Activated CD8-positive, alpha-beta memory T cell treated with anti-CD3 and anti-CD28 coated beads, Interleukin-2, amount 50 U/mL, for 48 hours (primary cell): ENCODE measurements around the gene ANO2.

Experiments used
- DNase-seq: peaks from one replicate; pipeline ENCODE4 v3.0.0-alpha.2; 2020

Gene ANO2

DNA sequence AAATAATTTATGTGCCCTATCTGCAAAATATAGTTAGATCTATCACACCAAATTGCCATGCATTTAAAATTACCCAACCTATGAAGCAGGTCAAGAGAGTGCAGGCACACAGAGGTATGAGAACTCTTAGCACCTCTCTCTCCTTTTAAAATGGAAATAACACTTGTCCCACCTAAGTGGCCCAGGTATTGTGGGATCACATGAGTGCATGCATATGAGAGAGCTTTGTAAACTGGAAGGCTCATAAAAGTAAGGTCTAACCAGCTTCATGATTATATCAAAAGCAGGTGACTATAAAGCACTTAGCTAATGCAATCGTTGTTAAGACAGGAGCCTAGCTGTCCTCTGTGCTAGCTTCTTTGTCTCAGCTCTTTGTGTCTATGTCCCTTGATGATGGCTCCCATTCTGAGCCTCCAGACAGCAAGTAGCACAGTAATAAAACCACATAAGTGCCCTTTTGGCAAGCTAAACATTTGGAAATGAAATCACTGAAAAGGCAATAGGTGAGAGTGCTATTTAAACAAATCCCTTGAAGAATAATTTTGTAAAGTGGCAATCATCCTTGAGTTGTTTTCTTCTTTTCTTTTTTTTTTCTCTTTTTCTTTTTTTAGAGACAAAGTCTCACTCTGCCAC is 294.1 kb downstream of the ANO2 start:
- DNase-seq, result no peak

DNA sequence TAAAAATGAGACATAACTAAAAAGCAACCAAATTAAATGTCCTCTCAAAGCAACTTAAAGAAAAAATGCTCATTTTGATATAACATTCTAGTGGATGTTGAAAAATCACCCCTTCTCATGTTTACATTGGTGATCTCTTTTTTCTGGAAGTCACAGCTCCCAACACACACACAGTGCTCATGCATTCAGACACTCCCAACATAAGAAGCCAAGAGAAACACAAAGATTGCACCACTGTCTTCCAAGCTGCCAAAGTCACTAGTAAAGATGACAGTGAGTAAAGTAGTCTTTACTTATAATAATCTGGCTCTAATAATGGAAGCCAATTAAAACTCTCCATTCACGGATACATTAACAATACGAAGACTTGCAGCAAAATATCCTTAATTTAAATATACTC is 294.8 kb downstream of the ANO2 start:
- DNase-seq, result no peak

DNA sequence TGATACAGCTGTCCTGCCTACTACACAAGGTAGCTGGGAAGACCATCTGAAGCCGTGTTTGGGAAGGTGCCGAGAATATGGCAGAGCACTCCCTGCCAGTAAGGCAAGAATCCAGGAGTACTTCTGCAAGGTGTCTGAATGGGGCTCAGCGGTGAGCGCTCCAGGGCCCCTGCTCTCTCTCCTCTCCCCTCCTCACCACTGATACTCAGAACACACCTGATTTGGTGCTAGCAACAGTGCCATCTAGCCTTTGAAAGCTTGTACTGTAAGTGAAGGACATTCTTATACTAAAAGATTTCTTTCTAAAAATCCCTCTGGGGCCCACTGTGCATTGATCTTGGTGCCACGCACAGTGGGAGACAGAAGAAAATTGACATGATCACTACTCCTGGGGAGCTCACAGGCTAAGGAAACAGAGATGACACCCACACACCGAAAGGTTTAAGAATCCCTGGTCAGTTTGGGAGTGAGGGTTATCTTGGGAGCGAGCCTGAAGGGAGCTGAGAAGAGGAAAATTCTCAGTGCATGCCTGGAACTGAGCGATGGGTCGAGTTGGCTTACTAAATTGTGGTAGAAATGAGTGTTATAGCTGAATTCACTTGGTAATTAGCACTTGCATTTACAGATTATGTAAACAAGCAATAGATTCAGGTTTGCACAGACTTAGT is 296.2 kb downstream of the ANO2 start:
- DNase-seq, result no peak

DNA sequence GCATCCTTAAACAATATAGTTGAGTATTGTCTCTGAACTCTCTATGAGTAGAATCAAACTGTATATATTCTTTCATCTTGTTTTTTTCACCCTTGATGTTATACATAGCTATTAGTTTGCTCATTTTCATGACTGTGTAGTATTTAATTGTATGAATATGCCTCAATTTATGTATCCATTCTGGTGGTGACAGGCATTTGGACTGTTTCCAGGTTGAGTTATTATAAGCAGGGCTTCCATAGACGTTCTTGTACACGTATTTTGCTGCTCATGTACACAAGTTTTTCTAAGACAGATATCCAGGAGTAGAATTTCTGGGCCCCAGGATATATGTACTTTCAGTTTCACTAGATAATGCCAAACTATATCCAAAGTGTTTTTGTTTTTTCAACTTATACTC is 301.8 kb downstream of the ANO2 start:
- no peak for DNase-seq

DNA sequence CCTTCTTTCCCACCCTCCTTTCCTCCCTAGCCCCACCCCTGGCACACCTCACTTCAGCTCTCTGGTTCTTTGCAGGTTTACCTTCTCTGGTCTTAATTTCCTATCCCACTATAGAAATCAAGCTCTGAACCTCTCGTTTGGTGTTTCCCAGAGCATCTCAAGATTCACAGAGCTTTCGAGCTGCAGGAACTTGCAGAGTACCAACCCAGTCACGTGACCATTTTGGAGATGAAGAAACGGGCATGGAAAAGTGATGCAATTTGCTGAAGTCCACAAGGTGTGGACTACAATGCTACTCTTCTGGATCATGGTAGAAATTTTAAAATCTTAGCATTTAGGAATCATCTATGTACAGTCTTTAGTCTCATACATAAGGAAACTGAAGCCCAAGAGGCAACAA is 307.4 kb downstream of the ANO2 start:
- no peak for DNase-seq

DNA sequence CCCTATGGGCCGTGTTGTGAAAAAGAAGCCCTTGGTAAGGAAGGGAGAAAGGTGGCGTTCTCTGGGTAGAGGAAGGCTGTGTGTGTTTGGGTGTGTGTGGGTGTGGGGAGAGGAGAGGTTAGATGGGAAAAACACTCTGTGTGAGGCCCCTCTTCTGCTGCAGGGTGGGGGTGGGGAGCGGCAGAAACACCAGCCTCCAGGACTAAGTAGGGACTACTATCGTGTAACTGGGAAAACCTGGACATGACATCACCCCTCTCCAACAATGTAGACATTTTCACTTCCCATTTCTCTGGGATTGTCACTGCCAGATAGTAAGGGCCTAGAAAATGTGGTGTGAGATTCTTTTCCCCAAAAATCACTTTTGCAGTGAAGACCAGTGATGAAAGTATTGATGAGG is 308.2 kb downstream of the ANO2 start:
- no peak for DNase-seq

DNA sequence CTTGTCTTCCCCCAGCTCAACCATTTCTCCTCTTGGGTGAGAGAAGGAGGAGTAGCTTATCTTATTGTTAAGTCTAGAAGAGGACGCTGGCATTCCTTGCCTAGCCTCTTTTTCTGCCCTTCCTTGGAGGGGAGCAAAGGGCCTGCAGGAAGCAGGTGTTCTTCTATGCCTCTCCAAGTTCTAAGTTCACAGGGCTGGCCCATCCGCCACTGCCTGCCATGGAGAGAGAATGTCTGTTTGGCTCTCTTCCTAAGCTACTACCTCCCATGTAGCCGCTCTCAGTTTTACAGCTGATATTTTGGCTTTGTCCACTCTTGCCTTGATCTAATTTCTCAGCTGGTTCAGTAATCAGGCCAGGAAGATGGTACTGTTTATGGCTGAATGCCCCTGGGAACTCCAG is 312.0 kb downstream of the ANO2 start:
- no peak for DNase-seq

DNA sequence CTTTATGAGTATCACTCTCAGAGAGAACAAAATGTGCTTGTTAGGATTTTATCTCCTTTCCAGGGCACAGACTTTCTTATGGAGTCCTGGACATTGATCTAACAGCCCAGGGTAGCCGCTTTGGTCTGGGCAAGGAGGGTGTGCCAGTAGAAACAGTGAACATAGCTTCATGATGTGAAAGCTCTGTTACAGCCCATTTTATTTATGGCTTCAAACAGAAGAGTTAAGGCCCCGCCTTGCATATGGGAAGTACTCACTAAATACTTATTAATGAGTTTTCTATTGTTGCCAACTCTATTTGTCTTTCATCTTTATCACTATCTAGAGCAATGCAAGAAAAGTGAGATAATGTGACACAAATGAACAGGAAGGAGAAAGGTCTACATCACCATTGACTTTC is 312.6 kb downstream of the ANO2 start:
- DNase-seq, result no peak

DNA sequence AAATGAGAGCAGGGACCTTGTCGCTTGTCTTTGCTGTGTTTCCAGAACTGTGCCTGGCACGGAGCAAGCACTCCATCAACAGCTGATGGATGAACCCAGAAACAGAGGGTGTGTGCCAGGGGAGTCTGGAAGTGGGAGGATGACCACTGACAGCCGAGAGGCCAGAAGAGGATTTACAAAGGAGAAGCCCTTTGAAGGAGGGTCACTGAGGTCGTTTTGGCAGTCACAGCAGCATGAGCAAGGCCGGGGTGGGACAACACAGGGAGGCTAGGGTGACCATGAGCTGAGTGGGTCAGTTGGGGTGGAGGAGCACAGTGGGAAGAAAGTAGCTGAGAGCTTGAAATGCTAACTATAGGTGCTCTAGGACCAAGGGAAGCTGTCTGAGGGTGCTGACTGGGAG is 313.6 kb downstream of the ANO2 start:
- no peak for DNase-seq

DNA sequence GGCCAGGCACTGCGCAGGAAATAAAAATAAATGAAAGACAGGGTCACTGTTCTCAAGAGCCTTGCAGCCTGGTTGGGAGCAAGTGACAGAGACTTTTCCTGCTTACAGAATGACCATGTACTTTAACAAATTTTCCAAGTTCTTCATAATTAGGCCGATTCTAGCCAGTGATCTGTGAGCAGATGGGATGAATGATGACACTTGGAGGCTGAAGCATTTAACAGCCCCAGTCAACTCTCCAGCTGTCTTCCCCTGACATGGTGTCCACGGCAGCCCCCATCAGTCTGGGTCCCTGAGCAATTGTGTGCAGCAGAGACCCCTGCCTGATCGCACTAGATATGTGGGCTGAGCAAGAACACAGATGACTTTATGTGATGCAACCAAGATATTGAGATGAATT is 314.3 kb downstream of the ANO2 start:
- no peak for DNase-seq

DNA sequence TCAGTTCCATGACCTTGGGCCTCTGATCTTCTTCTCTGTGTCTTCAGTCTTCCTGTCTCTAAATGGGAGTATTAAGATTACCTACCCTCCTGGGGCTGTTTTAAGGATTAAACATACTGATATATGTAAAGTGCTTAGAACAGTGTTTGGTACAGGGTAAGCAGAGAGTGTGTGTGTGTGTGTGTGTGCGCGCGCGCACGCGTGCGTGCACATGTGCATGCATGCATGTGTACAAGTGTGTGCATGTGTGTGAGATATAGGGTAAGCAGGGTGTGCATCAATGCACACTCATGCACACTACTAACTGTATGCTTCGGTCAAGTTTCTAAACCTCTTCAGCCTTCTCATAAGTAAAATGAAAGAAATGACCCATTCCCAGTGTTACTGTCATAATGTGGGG is 316.6 kb downstream of the ANO2 start:
- DNase-seq, result no peak

DNA sequence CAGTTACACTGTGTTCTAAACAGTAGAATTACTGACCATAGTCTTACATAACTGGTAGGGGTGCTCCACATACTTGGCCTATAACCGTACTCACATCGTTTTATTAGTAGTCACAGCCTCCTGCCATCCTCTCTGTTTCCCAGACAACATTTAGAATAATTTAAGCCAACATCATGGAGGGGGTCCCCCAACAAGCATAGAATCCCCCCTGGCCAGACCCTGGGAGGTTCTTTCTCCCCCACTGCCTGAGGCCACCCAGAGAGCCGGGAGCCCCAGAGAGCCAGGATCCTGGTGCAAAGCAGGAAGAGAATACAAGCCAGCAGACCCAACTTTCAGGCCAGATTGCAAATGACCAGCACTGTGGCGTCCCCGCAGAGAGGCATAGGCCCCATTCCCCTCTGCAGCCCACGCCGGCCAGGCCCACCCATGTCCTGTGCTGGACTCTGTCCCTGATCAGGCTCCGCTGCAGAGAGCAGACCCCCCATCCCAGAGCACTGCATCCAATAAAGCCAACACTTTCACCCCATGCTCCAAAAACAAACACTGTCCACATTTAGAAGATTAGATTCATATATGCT is 317.9 kb downstream of the ANO2 start:
- DNase-seq, result no peak

DNA sequence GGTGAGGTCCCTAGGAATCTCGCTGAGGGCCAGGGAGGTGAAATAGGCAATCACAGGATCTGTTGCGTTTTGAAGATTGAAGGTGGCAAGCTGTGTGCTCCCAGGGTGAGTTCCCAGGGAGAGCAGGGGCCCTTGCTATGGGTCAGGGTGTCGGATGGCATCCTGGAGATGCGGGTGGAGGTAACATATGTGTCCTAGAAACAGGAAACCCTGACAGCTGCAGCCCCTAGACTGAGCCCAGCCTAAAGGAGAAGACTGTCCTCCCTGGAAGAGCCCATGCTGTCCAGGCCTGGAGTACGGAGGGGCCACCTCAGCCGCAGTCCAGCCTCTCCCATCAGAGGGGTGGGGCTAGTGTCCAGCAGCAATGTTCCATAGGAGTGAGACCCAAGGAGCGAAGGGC is 318.9 kb downstream of the ANO2 start:
- DNase-seq, result no peak

DNA sequence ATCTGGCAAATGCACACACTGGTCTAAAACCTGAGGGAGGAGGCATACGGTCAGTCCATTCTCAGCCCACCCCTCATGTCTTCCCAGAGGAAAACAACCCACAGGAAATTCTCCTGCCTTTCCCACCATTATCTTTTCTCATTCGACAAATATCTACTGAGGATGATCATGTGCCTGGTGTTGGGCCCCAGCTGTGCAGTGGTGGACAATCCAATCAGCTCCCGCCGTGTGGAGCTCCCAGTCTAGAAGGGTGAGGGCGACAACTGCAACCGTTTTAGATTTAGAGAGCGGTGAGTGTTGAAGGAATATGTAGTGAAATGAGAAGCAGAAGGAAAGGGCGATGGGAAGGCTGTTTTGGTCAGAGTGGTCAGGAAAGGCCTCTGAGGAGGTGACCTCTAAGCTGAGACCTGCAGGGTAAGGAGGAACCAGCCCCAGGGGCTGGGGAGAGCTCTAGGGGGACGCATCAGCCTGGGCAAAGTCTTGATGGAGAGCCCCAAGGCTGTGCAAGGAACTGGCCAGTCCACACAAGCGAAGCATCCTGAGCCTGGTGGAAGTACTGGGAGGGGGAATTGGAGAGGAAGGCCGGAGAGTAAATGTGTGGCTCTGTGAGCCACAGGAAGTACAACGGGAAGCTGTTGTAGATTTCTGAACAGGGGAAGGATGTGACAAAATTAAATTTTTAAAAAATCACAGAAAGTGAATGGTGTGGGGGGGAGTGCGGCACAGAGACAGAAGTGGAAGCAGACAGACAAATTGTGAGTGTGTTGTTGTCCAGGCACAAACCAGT is 320.4 kb downstream of the ANO2 start:
- no peak for DNase-seq

DNA sequence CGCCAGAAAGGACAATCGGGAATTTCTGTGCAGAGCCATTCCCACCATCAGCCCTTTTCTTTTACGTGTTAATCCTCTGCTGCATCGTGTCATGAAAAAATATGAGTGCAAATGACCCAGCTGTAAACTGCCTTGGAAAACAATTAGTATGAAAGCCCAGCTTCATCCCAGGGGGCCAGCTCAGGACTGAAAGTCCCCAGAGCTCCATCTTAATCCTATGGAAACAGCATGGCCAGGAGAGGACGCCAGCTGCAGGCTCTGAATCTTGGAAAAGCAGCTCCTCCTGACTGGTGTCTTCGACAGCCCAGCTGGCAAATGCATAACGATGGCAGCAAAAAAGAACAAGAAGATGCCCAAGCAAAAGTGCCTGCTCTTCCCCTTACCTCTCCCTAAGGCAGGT is 321.6 kb downstream of the ANO2 start:
- no peak for DNase-seq

DNA sequence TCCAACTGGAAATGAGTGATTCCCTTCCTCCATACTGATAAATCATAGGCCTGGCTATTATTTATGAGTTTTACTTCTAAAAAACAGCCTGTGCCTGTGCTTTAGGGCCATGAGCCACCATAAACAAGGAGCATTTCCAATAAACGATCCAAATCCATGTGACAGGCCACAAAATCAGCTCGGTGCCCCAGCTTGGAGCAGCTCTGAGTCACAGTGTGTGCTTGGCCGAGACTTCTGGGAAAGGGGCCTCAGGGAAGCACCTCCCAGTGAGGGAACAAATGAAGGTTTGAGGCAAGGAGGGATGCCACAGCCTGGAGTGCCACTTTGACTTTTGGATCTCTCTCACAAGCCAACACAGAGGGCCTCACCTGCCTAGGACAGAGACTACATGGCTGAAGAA is 322.8 kb downstream of the ANO2 start:
- DNase-seq, result no peak

DNA sequence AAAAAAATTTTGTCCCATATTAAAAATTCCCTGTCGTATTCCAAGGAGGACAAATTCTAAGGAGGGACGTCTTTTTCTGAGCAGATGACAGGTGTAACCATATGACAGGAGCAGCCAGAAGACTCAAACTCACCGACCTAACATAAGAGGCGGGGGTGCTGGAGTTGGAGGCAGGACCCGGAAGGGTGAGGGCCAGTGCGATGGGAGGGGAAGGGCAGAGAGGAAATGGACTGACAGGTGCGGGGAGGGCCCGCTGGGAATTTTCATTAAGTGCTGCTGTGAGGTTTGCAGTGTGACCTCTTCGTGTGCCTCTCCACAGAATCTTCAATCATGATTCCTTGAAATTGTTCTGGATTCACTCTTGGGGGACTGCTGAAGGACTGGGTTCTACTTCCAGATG is 323.7 kb downstream of the ANO2 start:
- DNase-seq, result no peak

DNA sequence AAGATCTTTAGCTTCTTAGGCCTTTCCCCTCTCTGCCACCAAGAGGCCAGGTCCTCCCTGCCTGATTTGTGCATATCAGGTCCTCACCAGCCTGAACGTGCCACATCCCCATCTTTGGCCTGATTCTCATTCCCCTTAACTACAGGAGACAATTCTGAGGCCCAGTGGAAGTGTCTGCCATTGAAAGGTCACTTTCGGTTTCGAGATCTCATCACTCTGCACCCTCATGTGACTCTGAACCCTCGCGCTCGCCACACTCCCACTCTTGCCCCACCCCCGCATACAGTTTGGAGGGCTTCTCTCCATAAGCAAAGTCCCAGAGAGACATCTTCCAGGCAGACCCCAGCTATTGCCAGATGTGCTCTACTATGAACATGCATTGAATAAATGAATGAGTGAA is 324.2 kb downstream of the ANO2 start:
- no peak for DNase-seq

DNA sequence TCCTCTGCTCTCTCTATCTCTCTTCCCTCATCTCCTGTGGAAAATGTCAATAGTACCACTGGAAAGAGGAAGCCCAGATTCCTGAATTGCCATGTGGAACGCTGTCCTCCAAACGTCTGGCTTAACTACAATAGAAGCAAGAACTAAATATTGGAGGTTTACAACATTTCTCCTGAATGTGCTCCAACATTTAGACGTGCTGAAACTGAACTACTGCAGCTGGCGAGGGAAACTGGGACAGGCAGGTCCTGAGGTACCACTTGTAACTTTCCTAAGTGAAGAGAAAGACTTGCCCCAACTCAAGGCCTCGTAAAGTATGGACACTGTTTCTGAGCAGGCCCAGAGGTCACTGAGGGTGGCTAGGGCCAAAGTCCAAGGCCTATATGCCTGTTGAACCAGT is 325.4 kb downstream of the ANO2 start:
- no peak for DNase-seq

DNA sequence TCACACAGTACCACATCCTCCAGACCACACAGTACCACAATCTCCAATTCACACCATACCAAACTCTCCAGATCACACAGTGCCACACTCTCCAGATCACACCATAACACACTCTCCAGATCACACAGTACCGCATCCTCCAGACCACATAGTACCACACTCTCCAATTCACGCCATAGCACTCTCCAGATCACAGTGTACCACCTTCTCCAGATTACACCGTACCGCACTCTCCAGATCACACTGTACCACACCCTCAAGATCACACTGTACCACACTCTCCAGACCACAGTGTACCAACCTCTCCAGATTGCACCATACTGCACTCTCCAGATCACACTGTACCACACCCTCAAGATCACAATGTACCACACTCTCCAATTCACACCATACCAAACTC is 328.2 kb downstream of the ANO2 start:
- no peak for DNase-seq

DNA sequence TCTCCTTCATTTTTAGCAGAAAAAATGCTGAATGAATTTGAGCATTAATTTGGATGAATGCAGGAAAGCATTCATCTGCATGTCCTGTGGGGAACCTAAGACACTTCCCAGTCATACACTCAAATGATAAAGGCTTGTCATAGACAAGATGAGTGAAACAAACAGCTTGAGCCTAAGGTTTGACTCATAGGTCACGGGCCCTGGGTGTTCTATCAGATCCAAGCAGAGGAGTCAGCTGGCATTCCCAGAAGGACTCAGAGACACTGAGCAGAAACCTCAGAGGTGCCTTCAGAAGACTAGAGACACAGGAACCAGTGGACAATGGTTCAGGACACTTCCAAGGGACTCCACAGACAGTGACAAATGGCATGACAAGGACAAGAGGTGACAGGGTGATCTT is 329.3 kb downstream of the ANO2 start:
- no peak for DNase-seq

DNA sequence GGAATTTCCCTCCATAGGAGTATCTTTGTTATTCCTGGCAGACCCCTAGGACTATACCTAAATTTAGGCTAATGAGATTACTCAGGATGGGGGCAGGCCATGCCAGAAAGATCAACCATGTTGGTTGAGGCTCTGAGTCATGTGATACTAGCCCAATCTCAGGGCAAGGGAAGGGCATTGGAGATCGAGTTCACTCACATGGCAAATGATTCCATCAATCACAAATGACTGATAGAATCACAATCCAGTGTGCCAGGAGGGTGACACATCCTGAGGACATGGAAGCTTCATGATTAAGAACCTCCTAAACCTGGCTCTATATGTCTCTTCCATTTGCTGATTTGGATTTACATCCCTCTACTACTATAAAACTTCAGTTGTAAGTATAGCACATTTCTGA is 330.8 kb downstream of the ANO2 start:
- DNase-seq, result no peak

DNA sequence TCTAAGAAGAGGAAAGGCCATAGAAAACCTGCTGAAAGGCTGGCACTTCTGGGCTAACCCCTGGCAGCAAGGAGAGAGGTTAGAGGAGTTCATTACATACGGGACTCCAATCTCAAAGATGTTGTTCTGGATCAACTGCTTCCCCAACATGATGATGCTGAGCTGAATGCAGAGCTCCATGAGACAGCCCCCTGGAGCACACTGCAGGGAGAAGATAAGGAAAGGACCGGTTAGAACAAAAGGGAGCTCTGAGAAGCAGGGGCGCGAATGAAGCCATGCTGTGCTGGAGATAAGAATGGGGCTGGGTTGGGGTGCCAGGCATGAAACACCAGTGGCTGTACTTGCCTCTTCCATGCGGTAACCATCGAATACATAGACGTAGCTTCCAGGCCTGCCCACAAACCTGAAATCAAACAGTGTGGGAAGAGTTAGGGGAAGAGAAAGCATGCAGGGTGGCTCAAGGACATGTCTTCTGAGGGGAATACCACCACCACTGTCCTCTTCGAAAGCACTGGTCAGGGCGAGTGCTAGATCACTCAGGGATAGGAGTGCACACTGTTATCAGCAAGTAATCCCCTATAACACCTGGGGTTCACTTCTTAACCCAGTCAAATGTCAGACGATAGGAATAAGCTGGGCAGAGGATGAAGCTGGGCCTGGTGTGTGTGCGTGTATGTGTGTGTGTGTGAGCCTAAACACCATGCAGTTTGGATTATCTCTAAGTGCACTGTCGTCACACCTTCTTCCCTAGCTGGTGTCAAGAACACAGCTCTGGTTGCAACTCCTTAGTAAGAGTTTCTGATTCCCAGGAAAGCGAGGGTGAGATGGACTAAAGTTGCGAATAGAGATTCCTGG is 332.3 kb downstream of the ANO2 start:
- no peak for DNase-seq
